Measurements from ENCODE around the gene NHP2.
"Not testable (repeated sequence)": the region's sequence is repeated elsewhere in the genome, so short reads cannot be mapped to it uniquely, and the experiment has no call there.

NHP2 gene

DNA sequence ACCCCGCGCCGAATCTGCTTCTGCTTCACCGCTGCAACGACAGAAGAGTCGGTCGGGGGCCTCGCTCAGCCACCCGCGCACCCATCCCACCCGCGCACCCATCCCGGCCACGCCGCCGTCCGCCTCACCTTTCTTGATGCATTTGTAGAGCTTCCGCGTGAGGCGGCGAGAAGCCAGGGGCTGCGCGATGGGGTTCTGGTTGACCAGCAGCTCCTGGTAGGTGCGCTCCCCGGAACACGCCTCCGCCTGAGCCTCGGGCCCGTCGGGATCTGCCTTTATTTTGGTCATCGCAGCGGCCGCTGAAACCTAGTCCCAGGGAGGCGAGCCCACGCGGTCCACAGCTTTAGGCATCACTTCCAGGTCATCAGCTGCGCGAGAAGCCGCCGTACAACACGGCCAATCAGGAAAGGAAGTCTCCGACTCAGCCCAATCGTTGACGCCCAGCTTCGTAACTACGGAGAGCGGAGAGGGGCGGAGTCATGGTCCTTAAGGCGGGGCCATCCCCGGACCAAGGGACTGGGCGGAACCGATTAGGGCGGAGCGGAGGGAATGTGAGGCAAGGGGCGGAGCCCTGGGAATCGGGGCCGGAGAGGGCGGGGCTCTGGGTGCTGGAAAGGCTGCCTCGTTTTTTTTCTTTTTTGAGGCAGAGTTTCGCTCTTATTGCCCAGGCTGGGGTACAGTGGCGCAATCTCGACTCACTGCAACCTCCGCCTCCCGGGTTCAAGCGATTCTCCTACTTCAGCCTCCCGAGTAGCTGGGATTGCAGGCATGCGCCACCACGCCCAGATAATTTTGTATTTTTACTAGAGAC lies at the start of gene NHP2:
Gene NHP2 (minus strand): TSS at position 356 of the 811 bp plus-strand sequence. CDS start 68 bp downstream, at position 288.
- Histone ChIP-seq H3K27me3 (ENCODE audit: control insufficient read depth in 5 of 5, insufficient read depth in 4 of 5, low read length in 5 of 5) (no peaks in the 10 kb centered on the region), H3K9me3 (ENCODE audit: control insufficient read depth in 5 of 5, low read length in 5 of 5) (no peaks in the 10 kb centered on the region), H3K27ac (ENCODE audit: low read depth, low read length) (peak within 1 kb of the TSS; percentile 65)

DNA sequence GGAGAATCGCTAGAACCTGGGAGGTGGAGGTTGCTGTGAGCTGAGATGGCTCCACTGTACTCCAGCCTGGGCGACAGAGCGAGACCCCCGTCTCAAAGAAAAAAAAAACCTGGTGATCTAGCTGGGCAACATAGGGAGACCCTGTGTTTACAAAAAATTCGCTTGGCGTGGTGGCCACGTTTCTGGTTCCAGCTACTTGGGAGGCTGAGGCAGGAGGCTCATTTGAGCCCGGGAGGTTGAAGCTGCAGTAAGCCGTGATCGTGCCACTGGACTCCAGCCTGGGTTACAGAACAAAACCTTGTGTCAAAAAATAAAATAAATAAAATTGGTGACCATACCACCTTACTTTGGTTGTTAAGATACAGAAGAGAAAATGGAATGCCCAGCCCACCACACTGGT lies 48.9 kb upstream of the NHP2 start:
- Histone ChIP-seq H3K36me3 (ENCODE audit: control insufficient read depth in 5 of 5, insufficient read depth in 5 of 5, low read length in 5 of 5) (peaks cover 0 to 17% (median 14%) of the 10 kb centered on the region in 5 donors), H3K9me3 (ENCODE audit: control insufficient read depth in 5 of 5, low read length in 5 of 5) (no peaks in the 10 kb centered on the region), H3K9ac (ENCODE audit: low read length in 5 of 5) (no peak overlapping the region), H3K4me3 (ENCODE audit: low read depth in 1 of 5, low read length in 5 of 5) (no peak overlapping the region), H3K27me3 (ENCODE audit: control insufficient read depth in 5 of 5, insufficient read depth in 4 of 5, low read length in 5 of 5) (no peaks in the 10 kb centered on the region), H3K4me1 (ENCODE audit: control insufficient read depth in 5 of 5, insufficient read depth in 5 of 5, low read length in 5 of 5) (peaks cover 4 to 28% (median 24%) of the 10 kb centered on the region in 5 donors), H3K27ac (ENCODE audit: low read depth, low read length) (no peak overlapping the region)

More for the DNA sequence above, at the start of gene NHP2:
- Histone ChIP-seq H3K4me3 (ENCODE audit: low read depth in 1 of 5, low read length in 5 of 5) (peak within 1 kb of the TSS; percentile 76 to 85 (median 81)), H3K9ac (ENCODE audit: low read length in 5 of 5) (peak within 1 kb of the TSS; percentile 69 to 87 (median 82)), H3K36me3 (ENCODE audit: control insufficient read depth in 5 of 5, insufficient read depth in 5 of 5, low read length in 5 of 5) (peaks cover 0 to 26% (median 24%) of the 10 kb centered on the region in 5 donors), H3K4me1 (ENCODE audit: control insufficient read depth in 5 of 5, insufficient read depth in 5 of 5, low read length in 5 of 5) (peaks cover 0 to 26% (median 19%) of the 10 kb centered on the region in 5 donors)

DNA sequence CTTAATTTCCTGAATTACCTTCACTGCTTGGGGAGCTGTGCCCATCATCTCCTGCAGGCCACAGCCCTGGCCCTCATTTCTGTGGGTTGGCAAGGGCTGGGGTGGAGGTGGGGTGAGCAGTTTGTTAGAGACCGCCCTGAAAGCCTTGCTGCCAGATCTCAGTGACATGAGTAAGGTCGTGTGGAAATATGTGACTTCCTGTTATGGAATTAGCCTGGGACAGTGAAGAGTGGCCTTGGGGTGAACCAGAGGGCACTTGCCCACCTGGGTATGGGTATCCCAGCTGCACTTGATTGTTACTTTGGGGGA lies 48.2 kb upstream of the NHP2 start:
- peaks cover 0 to 10% (median 8%) of the 10 kb centered on the region in 5 donors for H3K36me3 ChIP-seq (ENCODE audit: control insufficient read depth in 5 of 5, insufficient read depth in 5 of 5, low read length in 5 of 5)
- H3K4me1 ChIP-seq (ENCODE audit: control insufficient read depth in 5 of 5, insufficient read depth in 5 of 5, low read length in 5 of 5): peaks cover 4 to 22% (median 21%) of the 10 kb centered on the region in 5 donors
- H3K27me3 ChIP-seq (ENCODE audit: control insufficient read depth in 5 of 5, insufficient read depth in 4 of 5, low read length in 5 of 5): no peaks in the 10 kb centered on the region
- H3K27ac ChIP-seq (ENCODE audit: low read depth, low read length): no peak overlapping the region
- no peak overlapping the region for H3K4me3 ChIP-seq (ENCODE audit: low read depth in 1 of 5, low read length in 5 of 5)
- H3K9me3 ChIP-seq (ENCODE audit: control insufficient read depth in 5 of 5, low read length in 5 of 5): no peaks in the 10 kb centered on the region
- H3K9ac ChIP-seq (ENCODE audit: low read length in 5 of 5): peak overlapping the region in 1 of 5 donors; percentile 37

DNA sequence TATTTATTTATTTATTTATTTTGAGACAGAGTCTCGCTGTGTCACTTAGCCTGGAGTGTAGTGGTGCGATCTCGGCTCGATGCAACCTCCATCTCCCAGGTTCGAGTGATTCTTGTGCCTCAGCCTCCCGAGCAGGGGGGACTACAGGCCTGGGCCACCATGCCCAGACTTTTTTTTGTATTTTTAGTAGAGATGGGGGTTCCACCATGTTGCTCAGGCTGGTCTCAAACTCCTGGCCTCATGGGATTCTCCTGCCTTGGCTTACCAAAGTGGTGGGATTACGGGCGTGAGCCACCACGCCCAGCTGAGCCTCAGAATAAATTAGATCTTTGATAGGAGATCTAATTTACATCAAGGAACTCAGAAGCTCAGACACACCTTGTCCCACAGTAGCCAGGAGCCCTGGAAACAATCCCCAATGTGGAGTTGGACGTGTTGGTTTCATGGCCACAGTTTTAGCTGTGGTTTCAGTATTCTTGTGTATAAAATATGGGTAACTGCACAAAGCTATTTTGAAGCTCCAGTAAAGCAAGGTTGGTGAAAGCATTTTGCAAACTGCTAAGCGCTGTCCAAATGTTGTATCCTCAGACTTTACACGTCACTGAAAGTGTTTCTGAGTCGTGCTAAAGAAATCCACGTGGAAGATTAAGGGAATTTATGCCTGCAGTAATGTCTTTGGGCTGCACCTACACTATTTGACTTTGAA lies 47.7 kb upstream of the NHP2 start:
- no peaks in the 10 kb centered on the region for H3K9me3 ChIP-seq (ENCODE audit: control insufficient read depth in 5 of 5, low read length in 5 of 5)
- peaks cover 4 to 17% (median 15%) of the 10 kb centered on the region in 5 donors for H3K4me1 ChIP-seq (ENCODE audit: control insufficient read depth in 5 of 5, insufficient read depth in 5 of 5, low read length in 5 of 5)
- no peak overlapping the region for H3K27ac ChIP-seq (ENCODE audit: low read depth, low read length)
- peak overlapping the region in 1 of 5 donors; percentile 37 for H3K9ac ChIP-seq (ENCODE audit: low read length in 5 of 5)
- peaks cover 0 to 5% (median 3%) of the 10 kb centered on the region in 5 donors for H3K36me3 ChIP-seq (ENCODE audit: control insufficient read depth in 5 of 5, insufficient read depth in 5 of 5, low read length in 5 of 5)
- no peaks in the 10 kb centered on the region for H3K27me3 ChIP-seq (ENCODE audit: control insufficient read depth in 5 of 5, insufficient read depth in 4 of 5, low read length in 5 of 5)
- H3K4me3 ChIP-seq (ENCODE audit: low read depth in 1 of 5, low read length in 5 of 5): no peak overlapping the region

DNA sequence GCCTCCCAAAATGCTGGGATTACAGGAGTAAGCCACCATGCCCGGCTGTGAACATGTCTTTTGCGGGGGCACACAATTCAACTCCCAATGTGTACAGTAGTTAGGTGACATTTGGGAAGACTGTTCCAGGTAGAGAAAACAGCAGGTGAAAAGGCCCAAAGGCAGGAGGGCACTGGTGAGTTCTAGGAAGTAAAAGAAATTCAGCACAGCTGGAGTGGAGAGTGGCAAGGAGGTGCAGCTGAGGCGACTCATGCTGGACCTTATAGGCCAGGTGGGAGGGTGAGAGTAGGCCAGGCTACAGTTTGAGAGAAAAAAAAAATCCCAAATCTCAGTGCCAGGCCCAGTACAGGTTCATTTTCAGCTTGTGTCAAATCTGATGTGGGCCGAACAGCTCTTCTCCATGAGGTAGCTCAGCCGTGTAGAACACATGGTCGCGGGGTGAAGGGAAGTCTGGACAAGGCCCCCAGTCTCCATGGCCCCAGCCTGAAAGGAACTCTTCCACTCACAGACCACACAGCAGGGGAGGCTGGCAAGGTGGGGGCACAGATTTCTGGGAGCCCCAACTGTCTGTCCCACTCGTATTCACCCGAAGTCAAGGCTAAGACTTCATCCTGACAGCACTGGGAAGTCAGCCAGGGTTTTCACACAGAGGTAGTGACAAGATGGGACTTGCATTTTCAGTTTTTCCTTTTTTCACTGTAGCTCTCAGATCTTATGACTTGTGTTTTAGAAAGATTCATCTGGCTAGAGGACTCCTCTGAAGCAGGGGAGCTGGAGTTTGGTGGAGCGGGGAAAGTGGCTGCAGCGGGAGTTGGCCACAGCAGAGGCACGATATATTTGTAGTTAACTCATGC lies 46.1 kb upstream of the NHP2 start:
- peaks cover 0 to under 1% (median 0%) of the 10 kb centered on the region in 5 donors for H3K27me3 ChIP-seq (ENCODE audit: control insufficient read depth in 5 of 5, insufficient read depth in 4 of 5, low read length in 5 of 5)
- H3K4me1 ChIP-seq (ENCODE audit: control insufficient read depth in 5 of 5, insufficient read depth in 5 of 5, low read length in 5 of 5): peaks cover 0 to 6% (median 5%) of the 10 kb centered on the region in 5 donors
- no peak overlapping the region for H3K27ac ChIP-seq (ENCODE audit: low read depth, low read length)
- no peaks in the 10 kb centered on the region for H3K36me3 ChIP-seq (ENCODE audit: control insufficient read depth in 5 of 5, insufficient read depth in 5 of 5, low read length in 5 of 5)
- no peak overlapping the region for H3K4me3 ChIP-seq (ENCODE audit: low read depth in 1 of 5, low read length in 5 of 5)
- H3K9me3 ChIP-seq (ENCODE audit: control insufficient read depth in 5 of 5, low read length in 5 of 5): no peaks in the 10 kb centered on the region
- H3K9ac ChIP-seq (ENCODE audit: low read length in 5 of 5): no peak overlapping the region

DNA sequence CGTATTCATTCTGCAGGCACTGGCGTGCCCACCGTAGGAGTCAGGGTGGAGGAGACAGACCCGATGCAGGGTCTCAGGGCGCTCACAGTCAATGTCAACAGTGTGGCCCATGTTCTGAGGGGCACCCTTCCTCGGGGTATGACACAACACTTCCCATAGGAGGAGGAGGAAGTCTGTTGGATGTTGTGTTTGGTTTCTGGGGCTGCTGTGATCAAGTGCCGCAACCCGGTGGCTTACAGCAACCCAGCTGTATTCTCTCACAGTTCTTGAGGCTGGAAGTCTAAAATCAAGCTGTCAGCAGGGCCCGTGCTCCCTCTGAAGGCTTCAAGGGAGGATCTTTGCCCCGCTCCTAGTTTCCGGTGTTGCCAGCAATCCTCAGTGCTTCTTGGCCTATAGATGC lies 45.0 kb upstream of the NHP2 start:
- Histone ChIP-seq H3K36me3 (ENCODE audit: control insufficient read depth in 5 of 5, insufficient read depth in 5 of 5, low read length in 5 of 5) (no peaks in the 10 kb centered on the region), H3K27ac (ENCODE audit: low read depth, low read length) (no peak overlapping the region), H3K27me3 (ENCODE audit: control insufficient read depth in 5 of 5, insufficient read depth in 4 of 5, low read length in 5 of 5) (peaks cover 3 to 10% (median 6%) of the 10 kb centered on the region in 5 donors), H3K9me3 (ENCODE audit: control insufficient read depth in 5 of 5, low read length in 5 of 5) (no peaks in the 10 kb centered on the region), H3K9ac (ENCODE audit: low read length in 5 of 5) (no peak overlapping the region), H3K4me3 (ENCODE audit: low read depth in 1 of 5, low read length in 5 of 5) (no peak overlapping the region), H3K4me1 (ENCODE audit: control insufficient read depth in 5 of 5, insufficient read depth in 5 of 5, low read length in 5 of 5) (peaks cover 0 to 2% (median under 1%) of the 10 kb centered on the region in 5 donors)

DNA sequence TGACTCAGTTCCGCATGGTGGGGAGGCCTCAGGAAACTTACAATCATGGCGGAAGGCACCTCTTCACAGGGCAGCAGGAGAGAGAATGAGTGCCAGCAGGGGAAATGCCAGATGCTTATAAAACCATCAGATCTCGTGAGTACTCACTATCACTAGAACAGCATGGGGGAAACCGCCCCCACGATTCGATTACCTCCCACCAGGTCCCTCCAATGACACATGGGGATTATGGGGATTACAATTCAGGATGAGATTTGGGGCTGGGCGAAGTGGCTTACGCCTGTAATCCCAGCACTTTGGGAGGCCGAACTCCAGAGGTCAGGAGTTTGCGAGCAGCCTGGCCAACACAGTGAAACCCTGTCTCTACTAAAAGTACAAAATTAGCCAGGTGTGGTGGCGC lies 44.5 kb upstream of the NHP2 start:
- H3K9me3 ChIP-seq (ENCODE audit: control insufficient read depth in 5 of 5, low read length in 5 of 5); H3K9ac ChIP-seq (ENCODE audit: low read length in 5 of 5); H3K27ac ChIP-seq (ENCODE audit: low read depth, low read length); H3K4me1 ChIP-seq (ENCODE audit: control insufficient read depth in 5 of 5, insufficient read depth in 5 of 5, low read length in 5 of 5); H3K4me3 ChIP-seq (ENCODE audit: low read depth in 1 of 5, low read length in 5 of 5); H3K36me3 ChIP-seq (ENCODE audit: control insufficient read depth in 5 of 5, insufficient read depth in 5 of 5, low read length in 5 of 5): not testable (repeated sequence)
- H3K27me3 ChIP-seq (ENCODE audit: control insufficient read depth in 5 of 5, insufficient read depth in 4 of 5, low read length in 5 of 5): peaks cover 6 to 14% (median 7%) of the 10 kb centered on the region in 5 donors

DNA sequence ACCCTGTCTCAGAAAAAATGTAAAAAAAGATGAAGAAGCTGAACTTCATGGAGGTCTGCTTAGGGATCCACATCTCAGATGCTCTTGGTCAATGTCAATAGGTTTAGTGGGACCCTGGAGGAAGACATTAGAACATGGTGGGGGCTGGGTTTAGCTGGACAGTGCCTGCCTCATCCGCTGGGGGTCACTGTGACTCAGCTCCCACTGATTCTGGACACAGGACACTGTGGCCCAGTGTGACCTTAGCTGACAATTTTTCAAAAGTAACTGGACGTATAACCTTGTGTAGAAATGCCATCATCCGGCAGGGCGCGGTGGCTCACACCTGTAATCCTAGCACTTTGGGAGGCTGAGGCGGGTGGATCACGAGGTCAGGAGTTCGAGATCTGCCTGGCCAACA lies 43.3 kb upstream of the NHP2 start:
- Histone ChIP-seq H3K9me3 (ENCODE audit: control insufficient read depth in 5 of 5, low read length in 5 of 5) (no peaks in the 10 kb centered on the region), H3K9ac (ENCODE audit: low read length in 5 of 5) (no peak overlapping the region), H3K27ac (ENCODE audit: low read depth, low read length) (no peak overlapping the region), H3K36me3 (ENCODE audit: control insufficient read depth in 5 of 5, insufficient read depth in 5 of 5, low read length in 5 of 5) (no peaks in the 10 kb centered on the region), H3K4me3 (ENCODE audit: low read depth in 1 of 5, low read length in 5 of 5) (no peak overlapping the region), H3K27me3 (ENCODE audit: control insufficient read depth in 5 of 5, insufficient read depth in 4 of 5, low read length in 5 of 5) (peaks cover 6 to 17% (median 8%) of the 10 kb centered on the region in 5 donors), H3K4me1 (ENCODE audit: control insufficient read depth in 5 of 5, insufficient read depth in 5 of 5, low read length in 5 of 5) (no peaks in the 10 kb centered on the region)

DNA sequence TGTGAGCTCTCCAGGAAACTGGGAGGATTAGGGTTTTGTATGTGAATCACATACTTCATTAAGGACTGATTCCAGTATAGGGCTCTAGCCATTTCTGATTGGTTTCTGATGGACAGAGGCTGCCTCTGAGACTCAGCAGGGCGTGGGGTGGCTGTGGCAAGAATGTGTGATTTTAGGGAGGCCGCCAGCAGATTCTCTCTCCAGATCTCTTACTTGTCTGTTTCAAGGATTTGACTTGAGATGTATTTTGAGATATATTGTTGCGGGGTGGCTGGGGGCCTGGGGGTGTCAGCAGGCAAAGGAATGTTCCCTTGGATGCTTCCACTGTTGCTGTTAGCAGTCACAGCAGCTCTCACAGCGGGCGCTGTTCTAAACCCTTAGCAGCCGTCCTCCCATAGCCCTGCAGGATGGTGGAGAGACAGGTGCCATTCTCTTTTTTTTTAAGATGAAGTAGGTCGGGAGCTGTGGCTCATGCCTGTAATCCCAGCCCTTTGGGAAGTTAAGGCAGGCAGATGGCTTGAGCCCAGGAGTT lies 42.7 kb upstream of the NHP2 start:
- Histone ChIP-seq H3K4me3 (ENCODE audit: low read depth in 1 of 5, low read length in 5 of 5) (no peak overlapping the region), H3K27me3 (ENCODE audit: control insufficient read depth in 5 of 5, insufficient read depth in 4 of 5, low read length in 5 of 5) (peaks cover 6 to 17% (median 8%) of the 10 kb centered on the region in 5 donors), H3K27ac (ENCODE audit: low read depth, low read length) (no peak overlapping the region), H3K36me3 (ENCODE audit: control insufficient read depth in 5 of 5, insufficient read depth in 5 of 5, low read length in 5 of 5) (no peaks in the 10 kb centered on the region), H3K4me1 (ENCODE audit: control insufficient read depth in 5 of 5, insufficient read depth in 5 of 5, low read length in 5 of 5) (no peaks in the 10 kb centered on the region), H3K9ac (ENCODE audit: low read length in 5 of 5) (no peak overlapping the region), H3K9me3 (ENCODE audit: control insufficient read depth in 5 of 5, low read length in 5 of 5) (no peaks in the 10 kb centered on the region)
